HEK293 (cell line): ENCODE data around the gene SRI.

ENCODE experiments used
- CTCF ChIA-PET: fragments of 350-600 bp; formaldehyde crosslinking; extraction: SDS; loops from one replicate; lab custom pipeline; 2021; ENCODE audit warnings: antibody characterized with exemption; lab: Yijun Ruan, JAX
- POLR2A ChIA-PET: fragments of 300-600 bp; formaldehyde crosslinking; extraction: SDS; loops from one replicate; lab custom pipeline; 2020; ENCODE audit warnings: antibody characterized with exemption, inconsistent platforms; lab: Yijun Ruan, JAX
- H3K27ac ChIP-seq: fragments of 200-500 bp; sonication (Bioruptor generic); 2 replicates; pipeline ENCODE4 v1.5.1; 2014; ENCODE audit warnings: low read depth, low read length, control low read depth, inconsistent platforms; ENCODE audit errors: extremely low read depth
- H3K36me3 ChIP-seq, 2 experiments: fragments of 200-500 bp in 1 of 2; sonication (Bioruptor generic) in 1 of 2; 1 replicate in 1 of 2; 2 replicates in 1 of 2; pipeline ENCODE4 v1.5.1; 2014 to 2017; ENCODE audit warnings: inconsistent platforms in 2 of 2, low read length in 2 of 2; ENCODE audit not compliant: control insufficient read depth in 2 of 2, insufficient read depth in 1 of 2
- H3K4me1 ChIP-seq: fragments of 200-500 bp; sonication (Bioruptor generic); 2 replicates; pipeline ENCODE4 v1.5.1; 2014; ENCODE audit warnings: mild to moderate bottlenecking, low read length, inconsistent platforms; ENCODE audit not compliant: control insufficient read depth, insufficient read depth
- H3K4me3 ChIP-seq: 2 replicates; pipeline ENCODE4 v1.5.1; 2011; ENCODE audit warnings: low read depth, mild to moderate bottlenecking, control low read depth, low read length, moderate library complexity
- H3K9me3 ChIP-seq: fragments of 200-500 bp; sonication (Bioruptor generic); 2 replicates; pipeline ENCODE4 v1.5.1; 2014; ENCODE audit warnings: low read depth, low read length, inconsistent platforms; ENCODE audit not compliant: control insufficient read depth, insufficient read depth
- AEBP2 ChIP-seq: fragments of 450-650 bp; formaldehyde crosslinking; IDR thresholded peaks from 2 replicates; pipeline ENCODE4 v1.5.1; 2016; ENCODE audit warnings: missing biosample characterization, missing genetic modification characterization, borderline replicate concordance
- BCL11B ChIP-seq: fragments of 450-650 bp; formaldehyde crosslinking; IDR thresholded peaks from 2 replicates; pipeline ENCODE4 v1.5.1; 2016; ENCODE audit warnings: low read depth, missing biosample characterization, missing genetic modification characterization
- OSR2 ChIP-seq: fragments of 450-650 bp; formaldehyde crosslinking; IDR thresholded peaks from 2 replicates; pipeline ENCODE4 v1.5.1; 2016; ENCODE audit warnings: missing biosample characterization, missing genetic modification characterization
- PRDM2 ChIP-seq: fragments of 450-650 bp; formaldehyde crosslinking; IDR thresholded peaks from 2 replicates; pipeline ENCODE4 v1.5.1; 2016; ENCODE audit warnings: missing biosample characterization, missing genetic modification characterization, borderline replicate concordance
- RBAK ChIP-seq: fragments of 450-650 bp; formaldehyde crosslinking; IDR thresholded peaks from 2 replicates; pipeline ENCODE4 v1.5.1; 2016; ENCODE audit warnings: missing biosample characterization, missing genetic modification characterization
- ZBTB44 ChIP-seq: fragments of 450-650 bp; IDR thresholded peaks from 2 replicates; pipeline ENCODE4 v1.5.1; 2018; ENCODE audit warnings: missing biosample characterization, mild to moderate bottlenecking, missing genetic modification characterization
- ZBTB8A ChIP-seq: fragments of 450-650 bp; formaldehyde crosslinking; IDR thresholded peaks from 2 replicates; pipeline ENCODE4 v1.5.1; 2016; ENCODE audit warnings: missing biosample characterization, missing genetic modification characterization
- ZFP41 ChIP-seq: fragments of 450-650 bp; formaldehyde crosslinking; IDR thresholded peaks from 2 replicates; pipeline ENCODE4 v1.5.1; 2016; ENCODE audit warnings: missing biosample characterization, missing genetic modification characterization, borderline replicate concordance
- ZNF121 ChIP-seq: fragments of 450-650 bp; formaldehyde crosslinking; IDR thresholded peaks from 2 replicates; pipeline ENCODE4 v1.5.1; 2016; ENCODE audit warnings: missing biosample characterization, missing genetic modification characterization
- ZNF148 ChIP-seq: fragments of 450-650 bp; formaldehyde crosslinking; IDR thresholded peaks from 2 replicates; pipeline ENCODE4 v1.5.0; 2017; ENCODE audit warnings: missing biosample characterization, missing genetic modification characterization, borderline replicate concordance
- ZNF239 ChIP-seq: fragments of 450-650 bp; formaldehyde crosslinking; IDR thresholded peaks from 2 replicates; pipeline ENCODE4 v1.5.1; 2016; ENCODE audit warnings: missing biosample characterization, missing genetic modification characterization
- ZNF311 ChIP-seq: fragments of 450-650 bp; formaldehyde crosslinking; IDR thresholded peaks from 2 replicates; pipeline ENCODE4 v1.5.1; 2017; ENCODE audit warnings: missing biosample characterization, missing genetic modification characterization, borderline replicate concordance
- ZNF354C ChIP-seq: fragments of 450-650 bp; formaldehyde crosslinking; IDR thresholded peaks from 2 replicates; pipeline ENCODE4 v1.5.1; 2016; ENCODE audit warnings: missing biosample characterization, missing genetic modification characterization, low read depth, borderline replicate concordance
- ZNF473 ChIP-seq: fragments of 450-650 bp; formaldehyde crosslinking; IDR thresholded peaks from 2 replicates; pipeline ENCODE4 v1.5.1; 2017; ENCODE audit warnings: missing biosample characterization, missing genetic modification characterization
- ZNF48 ChIP-seq: fragments of 450-650 bp; formaldehyde crosslinking; IDR thresholded peaks from 2 replicates; pipeline ENCODE4 v1.5.1; 2016; ENCODE audit warnings: missing biosample characterization, missing genetic modification characterization
- ZNF548 ChIP-seq: fragments of 450-650 bp; formaldehyde crosslinking; IDR thresholded peaks from 2 replicates; pipeline ENCODE4 v1.5.1; 2016; ENCODE audit warnings: missing biosample characterization, missing genetic modification characterization
- ZNF660 ChIP-seq: fragments of 450-650 bp; IDR thresholded peaks from 2 replicates; pipeline ENCODE4 v1.5.1; 2018; ENCODE audit warnings: missing biosample characterization, mild to moderate bottlenecking, missing genetic modification characterization
- ZNF692 ChIP-seq: fragments of 450-650 bp; formaldehyde crosslinking; IDR thresholded peaks from 2 replicates; pipeline ENCODE4 v1.5.1; 2016; ENCODE audit warnings: missing biosample characterization, missing genetic modification characterization
- ZNF701 ChIP-seq: fragments of 450-650 bp; formaldehyde crosslinking; IDR thresholded peaks from 2 replicates; pipeline ENCODE4 v1.5.1; 2016; ENCODE audit warnings: missing biosample characterization, missing genetic modification characterization
- ZNF747 ChIP-seq: fragments of 450-650 bp; formaldehyde crosslinking; IDR thresholded peaks from 2 replicates; pipeline ENCODE4 v1.5.1; 2016; ENCODE audit warnings: missing biosample characterization, missing genetic modification characterization

SRI gene

DNA sequence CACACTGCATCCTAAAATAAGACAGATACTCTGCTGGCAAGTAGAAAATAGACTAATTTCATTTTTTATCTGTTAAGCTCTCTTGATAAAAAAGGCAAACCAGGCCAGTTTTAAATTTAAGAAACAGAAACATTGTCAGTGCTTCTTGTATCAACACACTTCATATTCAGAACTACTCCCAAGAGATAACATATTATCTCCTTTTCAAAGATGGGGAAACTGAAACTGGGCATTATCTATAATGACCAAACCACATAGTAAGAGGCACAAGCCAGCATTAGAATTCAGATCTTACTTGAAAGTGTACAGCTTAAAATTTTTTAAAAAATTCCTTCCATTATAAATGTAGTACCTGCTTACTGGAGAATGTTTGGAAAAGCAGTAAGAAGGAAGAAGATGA, 14.7 kb downstream of the SRI start (continued):
- TF ChIP-seq ZNF660 (no peak), ZFP41 (tag by site-specific recombination) (no peak), ZNF239 (tag by site-specific recombination) (no peak), ZNF747 (tag by site-specific recombination) (no peak), RBAK (no peak), ZNF121 (tag by site-specific recombination) (no peak)

DNA sequence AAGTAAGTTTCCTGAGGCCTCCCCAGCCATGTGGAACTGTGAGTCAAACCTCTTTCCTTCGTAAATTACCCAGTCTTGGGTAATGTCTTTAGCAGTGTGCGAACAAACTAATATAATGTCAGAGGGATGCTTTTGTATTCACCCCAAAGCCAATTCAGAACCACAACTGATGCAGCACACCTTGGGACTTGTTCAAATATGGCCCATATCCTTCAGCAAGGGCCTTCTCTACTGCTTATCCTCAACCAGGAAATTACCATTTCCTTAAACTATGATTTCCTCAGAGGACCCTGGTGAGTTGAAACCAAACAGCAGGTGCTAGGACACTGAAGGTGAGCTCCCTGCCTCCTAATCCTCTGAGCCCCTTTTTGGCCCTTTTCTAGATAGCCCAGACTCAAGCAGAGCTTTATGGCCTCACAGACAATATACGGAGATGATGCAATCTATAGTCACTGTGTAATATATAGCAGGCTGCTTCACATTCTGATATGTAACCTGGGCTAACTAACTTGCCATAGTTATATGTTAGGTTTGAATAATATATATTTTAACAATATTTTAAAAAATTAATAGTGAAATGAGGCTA, 15.2 kb downstream of the SRI start:
- Histone ChIP-seq H3K36me3 (peaks cover 40 to 67% of the 10 kb centered on the region in 2 experiments), H3K27ac (no peak overlapping the region), H3K9me3 (no peaks in the 10 kb centered on the region)
- TF ChIP-seq OSR2 (tag by site-specific recombination), result no peak
- no peak for TF ChIP-seq BCL11B (tag by site-specific recombination)
- TF ChIP-seq ZNF701 (tag by site-specific recombination), result no peak
- no peak for TF ChIP-seq ZNF311
- no peak for TF ChIP-seq ZBTB44 (tag by site-specific recombination)
- TF ChIP-seq ZNF548 (tag by site-specific recombination), result no peak
- TF ChIP-seq ZNF48 (tag by site-specific recombination), result no peak
- TF ChIP-seq, all 188 proteins: peak for 0
- CTCF ChIA-PET, result no interaction called here
- H3K4me1 ChIP-seq, result peaks cover 3% of the 10 kb centered on the region; the same call in 1 of the 2 replicates
- H3K4me3 ChIP-seq, result no peak overlapping the region
- POLR2A ChIA-PET, result no interaction called here

- CTCF ChIA-PET, result no interaction called here
- Histone ChIP-seq H3K9me3 (no peaks in the 10 kb centered on the region), H3K36me3 (peaks cover 28 to 55% of the 10 kb centered on the region in 2 experiments), H3K4me1 (peaks cover 3% of the 10 kb centered on the region; the same call in 1 of the 2 replicates), H3K27ac (no peak overlapping the region), H3K4me3 (no peak overlapping the region)
- POLR2A ChIA-PET, result interaction anchor here (1.2 kb wide), 1 partner anchor 9 kb away, joined by 3 read pairs; no protein-coding TSS in a partner anchor
- TF ChIP-seq PRDM2 (tag by site-specific recombination), result no peak
- no peak for TF ChIP-seq ZNF148 (tag by site-specific recombination)
- TF ChIP-seq ZNF692 (tag by site-specific recombination), result no peak
- TF ChIP-seq ZBTB8A (tag by site-specific recombination), result no peak
- TF ChIP-seq ZNF354C (tag by site-specific recombination), result no peak
- no peak for TF ChIP-seq ZNF473 (tag by site-specific recombination)
- no peak for TF ChIP-seq AEBP2 (tag by site-specific recombination)
Measured at GRCh38 chr7:88203401-88203800, 16.4 kb downstream of the SRI start.
